Heart right ventricle (tissue), 16 donors: ENCODE measurements around the gene TRIM37. TPM values are rescaled to one million over a fixed set of nuclear protein-coding genes. Genes with fewer than 3 reads are reported as not detected.

ENCODE experiments used
- ATAC-seq, 8 donors: fragments of 200-7000 bp; cut with Tn5 transposase; one replicate each; pipeline ENCODE4 v1.9.1; 2020; ENCODE audit warnings: mild to moderate bottlenecking in 8 of 8, moderate library complexity in 8 of 8, moderate number of reproducible peaks in 1 of 8
- DNase-seq, 2 donors: peaks; one replicate each; pipeline ENCODE4 v3.0.0-alpha.2; 2020
- H3K27ac ChIP-seq, 10 donors: fragments of 200-600 bp; sonication (generic) in 2 of 10; one replicate each; pipeline versions ENCODE4 v1.5.0 to v1.8.0; 2020 to 2022; ENCODE audit warnings: mild to moderate bottlenecking in 3 of 10
- H3K27me3 ChIP-seq, 7 donors: fragments of 200-600 bp; one replicate each; pipeline ENCODE4 v1.8.0; 2021 to 2022; ENCODE audit warnings: mild to moderate bottlenecking in 2 of 7
- H3K36me3 ChIP-seq, 9 donors: fragments of 200-600 bp; sonication (generic) in 1 of 9; one replicate each; pipeline versions ENCODE4 v1.5.0 to v1.8.0; 2020 to 2022; ENCODE audit warnings: mild to moderate bottlenecking in 2 of 9
- H3K4me1 ChIP-seq, 9 donors: fragments of 200-600 bp; sonication (generic) in 1 of 9; one replicate each; pipeline versions ENCODE4 v1.5.0 to v1.8.0; 2020 to 2022; ENCODE audit warnings: mild to moderate bottlenecking in 4 of 9
- H3K4me3 ChIP-seq, 10 donors: fragments of 200-600 bp; sonication (generic) in 2 of 10; one replicate each; pipeline versions ENCODE4 v1.5.0 to v1.8.0; 2020 to 2022; ENCODE audit warnings: mild to moderate bottlenecking in 7 of 10, moderate library complexity in 2 of 10
- H3K9me3 ChIP-seq, 11 donors: fragments of 200-600 bp in 10 of 11; sonication (generic) in 2 of 11; one replicate each; pipeline versions ENCODE4 v1.5.0 to v1.8.0; 2013 to 2022; ENCODE audit warnings: mild to moderate bottlenecking in 2 of 11, control low read depth in 1 of 11, moderate library complexity in 1 of 11
- CTCF ChIP-seq, 9 donors: fragments of 200-600 bp; sonication (generic) in 2 of 9; IDR thresholded peaks; one replicate each; pipeline versions ENCODE4 v1.5.0 to v1.8.0; 2021 to 2022; ENCODE audit warnings: antibody characterized with exemption in 9 of 9, mild to moderate bottlenecking in 5 of 9, moderate library complexity in 1 of 9
- WGBS, 2 donors: extraction: QIAGEN DNeasy Blood & Tissue Kit; methylation state at CpG; one replicate each; pipeline ENCODE4 v1.1.7; 2013; ENCODE audit warnings: inconsistent platforms in 1 of 2; 5-methylcytosine and 5-hydroxymethylcytosine counted together
- intact Hi-C, 10 donors: fragments of 100-400 bp; cut with DNase I; formaldehyde crosslinking; loops; one replicate each; pipeline versions ENCODE4 v1.11.1 to v1.14.2; 2022
- polyA plus RNA-seq, 2 donors: library from polyadenylated mRNA; stranded (reverse); fragments of 200-250 nt; gene quantifications; one replicate each; pipeline ENCODE4 v1.2.3, GENCODE V29; 2013
- total RNA-seq, 10 donors: library from RNA; stranded (reverse); fragmentation: NEBNext Ultra II Directional in 3 of 10; extraction: Animal tissue kit (Norgen Biotek cat#: 25700) in 3 of 10; gene quantifications; one replicate each; pipeline versions ENCODE4 v1.2.1 to v1.2.4, GENCODE V29; 2021 to 2023
- donor health status: Arrhythmogenic right ventricular cardiomyopathy.
- donor health status: ischemic (EF 13 %, LVEDD 7.1; RV severe dilation, severe dysfunction).
- donor health status: healthy with polysubstance abuse.
- donor health status: DM: no; HTN: yes; CAD: no.
- donor health status: DM: no; HTN: no; CAD: no.
- donor health status: ischemic (EF 25% LVEDD 6.9; RV normal size, moderate dysfunction).
- donor health status: ischemic (EF 25% LVEDD 5.7; RV mildly dilated, moderate dysfunction).
- donor health status: healthy.
- donor health status: DM: yes; HTN: yes; CAD: no.
- donor health status: Ischemic cardiomyopathy.
- donor health status: ischemic (EF 35%, LVEDD 5.7; RV mildly dilated, moderate dysfunction).
- donor health status: nonischemic (EF 11% LVEDD 7.7; RV severe dilation, severe dysfunction).
- donor health status: DM: yes; HTN: yes; CAD: no.
- donor health status: PGD.
- donor health status: ischemic (EF 29% LVEDD 5.4; RV normal size, mild dysfunction).
- donor health status: nonischemic (EF 23%, LVEDD 6.1; RV moderate dilation, normal function).

TRIM37 gene
- total and polyA plus RNA-seq, 12 donors = 5.9 to 22.2 (median 17.5) TPM

- no peak for TF ChIP-seq CTCF (IDR thresholded peaks at IDR 0.05)
- H3K4me1 ChIP-seq = peaks cover 0 to 13% (median 0%) of the 10 kb centered on the region in 9 donors
- peaks cover 0 to 95% (median 10%) of the 10 kb centered on the region in 9 donors for H3K36me3 ChIP-seq
- no peak overlapping the region for H3K27ac ChIP-seq
- DNase-seq = no peak
- intact Hi-C loops = no loop called here
- no peak overlapping the region for H3K4me3 ChIP-seq
- H3K27me3 ChIP-seq = no peaks in the 10 kb centered on the region
- ATAC-seq = no peak
- no peaks in the 10 kb centered on the region for H3K9me3 ChIP-seq
These were observed 68.7 kb downstream of the TRIM37 start for GRCh38 chr17:59037960-59038359.

GRCh38 chr17:59030811-59031210 lies 75.9 kb downstream of the TRIM37 start:
- Histone ChIP-seq H3K36me3 (peaks cover 0 to 89% (median 7%) of the 10 kb centered on the region in 9 donors), H3K27me3 (no peaks in the 10 kb centered on the region), H3K4me1 (peaks cover 0 to 24% (median 16%) of the 10 kb centered on the region in 9 donors), H3K9me3 (no peaks in the 10 kb centered on the region), H3K4me3 (no peak overlapping the region), H3K27ac (no peak overlapping the region)
- intact Hi-C loops = no loop called here
- WGBS, 2 donors = 100% methylated on average over 1 of the region's 1 CpG
- DNase-seq (no peak), ATAC-seq (no peak)
- TF ChIP-seq CTCF (IDR thresholded peaks at IDR 0.05) = no peak

- Histone ChIP-seq H3K4me1 (peaks cover 0 to 24% (median 16%) of the 10 kb centered on the region in 9 donors), H3K36me3 (peaks cover 0 to 68% (median 7%) of the 10 kb centered on the region in 9 donors), H3K27me3 (no peaks in the 10 kb centered on the region), H3K27ac (no peak overlapping the region), H3K4me3 (no peak overlapping the region), H3K9me3 (no peaks in the 10 kb centered on the region)
- TF ChIP-seq CTCF (IDR thresholded peaks at IDR 0.05) = no peak
- WGBS, 2 donors = 89 to 92% methylated on average over 6 of the region's 6 CpGs
- intact Hi-C loops = no loop called here
- ATAC-seq (no peak), DNase-seq (no peak)
These were observed 78.4 kb downstream of the TRIM37 start for GRCh38 chr17:59028328-59028727.

GRCh38 chr17:59027750-59028149 lies 78.9 kb downstream of the TRIM37 start:
- ATAC-seq = no peak
- Histone ChIP-seq H3K4me1 (peaks cover 0 to 24% (median 16%) of the 10 kb centered on the region in 9 donors), H3K36me3 (peaks cover 0 to 62% (median 7%) of the 10 kb centered on the region in 9 donors), H3K4me3 (no peak overlapping the region), H3K9me3 (no peaks in the 10 kb centered on the region), H3K27ac (peak overlapping the region in 2 of 10 donors; percentile 4 to 14), H3K27me3 (no peaks in the 10 kb centered on the region)
- 74 to 87% methylated on average over 4 of the region's 4 CpGs for WGBS, 2 donors
- intact Hi-C loops = no loop called here
- DNase-seq = no peak
- TF ChIP-seq CTCF (IDR thresholded peaks at IDR 0.05) = no peak
